K562 (cell line): ENCODE results near the gene ZDHHC14. TPM values are rescaled to one million over a fixed set of nuclear protein-coding genes. Genes with fewer than 3 reads are reported as not detected.

Experiments used
- ATAC-seq: fragments of 200-7000 bp; cut with Tn5 transposase; 3 replicates; pipeline ENCODE4 v1.9.1; 2020; ENCODE audit warnings: moderate library complexity
- BruUV-seq: library from RNA; stranded (reverse); fragments of 400-500 nt; replicated peaks from 2 replicates; lab custom pipeline; 2021; lab: Mats Ljungman, UMichigan
- CTCF ChIA-PET: fragments of 300-600 bp; formaldehyde crosslinking; extraction: SDS; loops from one replicate; lab custom pipeline; 2021; ENCODE audit warnings: low intra/inter-chr PET ratio; lab: Yijun Ruan, JAX
- POLR2A ChIA-PET: fragments of 300-600, 350-650 bp; sonication (Branson Sonifier 250); formaldehyde crosslinking; extraction: SDS; loops from one replicate; lab custom pipeline; 2021; ENCODE audit warnings: antibody characterized with exemption, inconsistent platforms; lab: Yijun Ruan, JAX
- DNase-seq, 4 experiments: peaks; one replicate each; pipeline versions ENCODE4 v3.0.0 to v3.0.0-alpha.2; 2011 to 2018; ENCODE audit warnings: low spot score in 3 of 4, mixed read lengths in 3 of 4; ENCODE audit errors: extremely low read depth in 1 of 4
- FAIRE-seq: peaks from 2 replicates; lab custom pipeline; 2011; peaks lifted over from hg19 to GRCh38; lab: Jason Lieb, UNC
- H2AFZ ChIP-seq: 2 replicates; pipeline ENCODE4 v1.6.0; 2011; ENCODE audit warnings: low read depth, low read length, control low read depth, inconsistent platforms
- H3K27ac ChIP-seq: fragments of 200-600 bp; 3 replicates; pipeline ENCODE4 v1.8.0; 2011; ENCODE audit warnings: low read depth, mild to moderate bottlenecking, control low read depth, inconsistent platforms, low read length, moderate library complexity, mixed read lengths; ENCODE audit errors: extremely low read depth
- H3K27me3 ChIP-seq, 2 experiments: fragments of 300-600 bp in 1 of 2; 2 replicates in 1 of 2; 3 replicates in 1 of 2; pipeline versions ENCODE4 v1.6.0 to v1.8.0; 2011; ENCODE audit warnings: inconsistent platforms in 2 of 2, low read length in 2 of 2, mild to moderate bottlenecking in 1 of 2, mixed read lengths in 1 of 2, moderate library complexity in 1 of 2; ENCODE audit not compliant: control insufficient read depth in 2 of 2, insufficient read depth in 2 of 2
- H3K36me3 ChIP-seq: fragments of 300-600 bp; 3 replicates; pipeline ENCODE4 v1.8.0; 2011; ENCODE audit warnings: mild to moderate bottlenecking, low read length, inconsistent platforms; ENCODE audit not compliant: control insufficient read depth, insufficient read depth
- H3K4me1 ChIP-seq, 2 experiments: fragments of 200-600 bp in 1 of 2; replicated peaks in 1 of 2; 2 replicates in 1 of 2; 3 replicates in 1 of 2; pipeline versions ENCODE4 v1.5.1 to v1.8.0; 2011; ENCODE audit warnings: inconsistent platforms in 2 of 2, low read length in 2 of 2, mild to moderate bottlenecking in 1 of 2, mixed read lengths in 1 of 2, moderate library complexity in 1 of 2; ENCODE audit not compliant: control insufficient read depth in 2 of 2, insufficient read depth in 2 of 2
- H3K4me2 ChIP-seq: 2 replicates; pipeline ENCODE4 v1.6.1; 2011; ENCODE audit warnings: low read length, control low read depth, inconsistent platforms, mixed read lengths; ENCODE audit not compliant: insufficient read depth
- H3K4me3 ChIP-seq: fragments of 200-600 bp; sonication (generic), shearing (Covaris generic); 2 replicates; pipeline ENCODE4 v1.5.1; 2016; ENCODE audit warnings: control low read depth, inconsistent platforms
- H3K79me2 ChIP-seq: fragments of 200-600 bp; 3 replicates; pipeline ENCODE4 v1.8.0; 2011; ENCODE audit warnings: low read length, inconsistent platforms; ENCODE audit not compliant: control insufficient read depth, insufficient read depth
- H3K9ac ChIP-seq, 2 experiments: 2 replicates each; pipeline versions ENCODE4 v1.6.0 to v1.6.1; 2011; ENCODE audit warnings: low read depth in 2 of 2, low read length in 2 of 2, control low read depth in 1 of 2, inconsistent platforms in 1 of 2, mild to moderate bottlenecking in 1 of 2, mixed read lengths in 1 of 2; ENCODE audit not compliant: insufficient read depth in 1 of 2
- H3K9me1 ChIP-seq: one replicate; pipeline ENCODE4 v1.6.0; 2011; ENCODE audit warnings: inconsistent platforms, mild to moderate bottlenecking, low read length, moderate library complexity; ENCODE audit not compliant: control insufficient read depth, insufficient read depth
- H3K9me3 ChIP-seq: replicated peaks from 2 replicates; pipeline ENCODE4 v1.5.1; 2011; ENCODE audit warnings: low read depth, low read length, inconsistent platforms; ENCODE audit not compliant: control insufficient read depth, insufficient read depth
- H4K20me1 ChIP-seq: replicated peaks from 2 replicates; pipeline ENCODE4 v1.6.1; 2011; ENCODE audit warnings: low read length, inconsistent platforms, mixed read lengths; ENCODE audit not compliant: control insufficient read depth, insufficient read depth
- BRD9 ChIP-seq: fragments of 450-650 bp; IDR thresholded peaks from 2 replicates; pipeline ENCODE4 v1.6.1; 2018; ENCODE audit warnings: low read depth; ENCODE audit not compliant: partially characterized antibody
- CHD4 ChIP-seq: fragments of 200-600 bp; sonication (generic); IDR thresholded peaks from 3 replicates; pipeline ENCODE4 v1.6.1; 2012; ENCODE audit warnings: low read depth, mild to moderate bottlenecking, mixed read lengths, low read length, inconsistent platforms; ENCODE audit not compliant: insufficient read depth, insufficient replicate concordance, poor library complexity, severe bottlenecking
- ERF ChIP-seq: fragments of 450-650 bp; formaldehyde crosslinking; IDR thresholded peaks from 2 replicates; pipeline ENCODE4 v1.4.0; 2020; ENCODE audit warnings: mild to moderate bottlenecking, mixed read lengths
- EWSR1 ChIP-seq: fragments of 450-650 bp; IDR thresholded peaks from 2 replicates; pipeline ENCODE4 v1.6.1; 2018; ENCODE audit warnings: borderline replicate concordance, mild to moderate bottlenecking, low read depth, moderate library complexity; ENCODE audit not compliant: partially characterized antibody
- FIP1L1 ChIP-seq: fragments of 200-400 bp; formaldehyde crosslinking; IDR thresholded peaks from 2 replicates; pipeline ENCODE4 v1.6.1; 2018; ENCODE audit warnings: mild to moderate bottlenecking, low read depth, low read length; ENCODE audit not compliant: poor library complexity, severe bottlenecking
- HDGF ChIP-seq: fragments of 450-650 bp; IDR thresholded peaks from 2 replicates; pipeline ENCODE4 v1.6.1; 2016
- MBD2 ChIP-seq: sonication (generic); IDR thresholded peaks from 2 replicates; pipeline ENCODE4 v1.6.1; 2016; ENCODE audit warnings: low read depth, borderline replicate concordance
- MEIS2 ChIP-seq: fragments of 450-650 bp; IDR thresholded peaks from 2 replicates; pipeline ENCODE4 v1.6.1; 2014; ENCODE audit warnings: mild to moderate bottlenecking; ENCODE audit not compliant: partially characterized antibody
- PHF21A ChIP-seq: fragments of 450-650 bp; IDR thresholded peaks from 2 replicates; pipeline ENCODE4 v1.6.1; 2017; ENCODE audit warnings: low read depth, borderline replicate concordance
- TCF7 ChIP-seq: sonication (generic); IDR thresholded peaks from 2 replicates; pipeline ENCODE4 v1.6.1; 2016; ENCODE audit warnings: antibody characterized with exemption, borderline replicate concordance
- ZC3H11A ChIP-seq: IDR thresholded peaks from 2 replicates; pipeline ENCODE4 v1.6.1; 2012; ENCODE audit warnings: low read depth, low read length, improper control_type of control experiment
- ZNF133 ChIP-seq: fragments of 250-450 bp; sonication (Bioruptor Pico); IDR thresholded peaks from 2 replicates; pipeline ENCODE4 v1.4.0; 2020; ENCODE audit warnings: mild to moderate bottlenecking
- ZNF764 ChIP-seq: fragments of 250-450 bp; sonication (Bioruptor Pico); IDR thresholded peaks from 2 replicates; pipeline ENCODE4 v1.4.0; 2020; ENCODE audit warnings: low read depth, mild to moderate bottlenecking, moderate library complexity
- ZNF766 ChIP-seq: fragments of 200-800 bp; sonication (Bioruptor generic); conservative IDR thresholded peaks from 2 replicates; pipeline ENCODE4 v1.6.1; 2016; ENCODE audit warnings: missing genetic modification characterization, missing compliant biosample characterization
- ZNF778 ChIP-seq: fragments of 450-650 bp; formaldehyde crosslinking; IDR thresholded peaks from 2 replicates; pipeline ENCODE4 v1.4.0; 2020; ENCODE audit warnings: mild to moderate bottlenecking, moderate library complexity
- WGBS: fragments of 100-300 bp; shearing (Covaris generic); methylation state at CpG from one replicate; pipeline ENCODE4 v1.1.6; 2016; ENCODE audit warnings: low coverage, mixed read lengths; ENCODE audit not compliant: insufficient coverage; ENCODE audit errors: missing lambda C conversion rate; 5-methylcytosine and 5-hydroxymethylcytosine counted together
- in situ Hi-C: fragments of 300-500 bp; cut with MboI; formaldehyde crosslinking; loops from 4 replicates; pipeline ENCODE4 v1.15.0; 2018; ENCODE audit warnings: inconsistent platforms, mixed read lengths
- intact Hi-C: fragments of 100-400 bp; cut with micrococcal nuclease; formaldehyde crosslinking; loops from 2 replicates; pipeline ENCODE4 v1.14.2; 2022
- polyA plus RNA-seq, 8 experiments: library from polyadenylated mRNA; depleted of rRNA in 4 of 8; stranded (reverse) in 5 of 8; unstranded in 3 of 8; fragments of >200 nt; fragmentation: Nextera tagmentation in 2 of 8; fragmentation: Illumina TruSeq in 1 of 8; extraction: Ambion mirVana in 2 of 8; extraction: Trizol in 1 of 8; gene quantifications; 2 replicates each; pipeline versions ENCODE4 v1.2.1 to v1.2.3, GENCODE V29; 2011 to 2014; ENCODE audit warnings: inconsistent platforms in 1 of 8, missing spikeins in 1 of 8
- total RNA-seq, 7 experiments: library from RNA; depleted of rRNA in 6 of 7; stranded (reverse); fragments of >200 nt in 6 of 7; fragmentation: Illumina TruSeq in 2 of 7; extraction: Trizol in 2 of 7; gene quantifications; 2 replicates each; pipeline versions ENCODE4 v1.2.1 to v1.2.3, GENCODE V29; 2011 to 2021; ENCODE audit warnings: low replicate concordance in 1 of 7
- TF ChIP-seq, protein P1 (sequence below): fragments of 250-450 bp; sonication (Bioruptor Pico); IDR thresholded peaks from 2 replicates; pipeline ENCODE4 v1.8.0; 2022; ENCODE audit warnings: moderate library complexity, mild to moderate bottlenecking, inconsistent platforms
- TF ChIP-seq, protein P2 (sequence below): sonication (generic); formaldehyde crosslinking; IDR thresholded peaks from 2 replicates; pipeline ENCODE4 v1.8.1; 2022; ENCODE audit warnings: missing genetic modification reagents
- TF ChIP-seq, protein P3 (sequence below): sonication (generic); formaldehyde crosslinking; IDR thresholded peaks from 2 replicates; pipeline ENCODE4 v1.8.1; 2023; ENCODE audit warnings: mild to moderate bottlenecking, missing genetic modification reagents

The ZDHHC14 gene
- total and polyA plus RNA-seq, 9 of the 15 experiments (the other 6 are each of a cell fraction or from before 2014, with no cell fraction given), result 0.92 to 23.1 (median 13.8) TPM

DNA sequence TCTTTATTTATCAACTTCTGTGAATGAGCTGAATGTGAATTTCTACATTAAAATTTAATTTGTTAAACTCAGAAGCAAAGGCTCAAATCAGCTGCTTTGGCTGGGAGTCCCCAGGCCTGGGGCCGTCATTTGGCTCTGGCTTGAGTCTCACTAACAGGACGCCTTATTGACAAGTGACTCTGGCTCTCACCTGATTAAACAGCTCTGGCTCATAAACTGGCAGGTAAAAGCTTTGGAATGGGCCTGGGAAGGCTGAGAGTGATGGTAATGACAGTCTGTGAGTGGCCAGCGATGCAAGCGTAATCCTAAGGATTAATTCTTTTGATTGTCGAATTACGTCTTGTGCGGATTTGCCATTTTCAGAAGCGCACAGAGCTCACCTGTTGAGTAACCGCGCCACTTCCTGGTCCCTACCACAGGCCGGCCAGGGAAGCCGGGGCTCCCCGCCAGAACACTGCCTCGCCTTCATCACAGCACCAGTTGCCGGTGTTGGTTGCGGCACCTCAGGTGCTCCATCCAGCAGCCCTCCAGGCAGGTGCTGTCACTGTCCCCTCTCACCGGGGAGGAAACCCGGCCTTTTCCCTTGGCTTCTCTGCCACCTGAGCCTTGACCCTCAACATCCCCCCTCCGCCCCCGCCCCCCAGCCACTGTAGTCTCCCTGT lies 110.7 kb downstream of the ZDHHC14 start:
- in situ Hi-C loops (no loop called here), intact Hi-C loops (no loop called here)
- no peak for DNase-seq
- Histone ChIP-seq H3K27ac (no peak overlapping the region), H3K4me2 (no peak overlapping the region), H2AFZ (no peak overlapping the region), H3K9me3 (no peaks in the 10 kb centered on the region), H4K20me1 (no peaks in the 10 kb centered on the region), H3K36me3 (no peaks in the 10 kb centered on the region), H3K4me3 (no peak overlapping the region), H3K4me1 (peaks cover 24 to 28% of the 10 kb centered on the region in 2 experiments; a peak in 4 of 5 replicates), H3K9me1 (no peaks in the 10 kb centered on the region), H3K27me3 (no peaks in the 10 kb centered on the region), H3K79me2 (peaks cover 16% of the 10 kb centered on the region; the same call in 2 of the 3 replicates), H3K9ac (no peak overlapping the region)
- TF ChIP-seq BRD9, result no peak
- TF ChIP-seq, protein P1, sequence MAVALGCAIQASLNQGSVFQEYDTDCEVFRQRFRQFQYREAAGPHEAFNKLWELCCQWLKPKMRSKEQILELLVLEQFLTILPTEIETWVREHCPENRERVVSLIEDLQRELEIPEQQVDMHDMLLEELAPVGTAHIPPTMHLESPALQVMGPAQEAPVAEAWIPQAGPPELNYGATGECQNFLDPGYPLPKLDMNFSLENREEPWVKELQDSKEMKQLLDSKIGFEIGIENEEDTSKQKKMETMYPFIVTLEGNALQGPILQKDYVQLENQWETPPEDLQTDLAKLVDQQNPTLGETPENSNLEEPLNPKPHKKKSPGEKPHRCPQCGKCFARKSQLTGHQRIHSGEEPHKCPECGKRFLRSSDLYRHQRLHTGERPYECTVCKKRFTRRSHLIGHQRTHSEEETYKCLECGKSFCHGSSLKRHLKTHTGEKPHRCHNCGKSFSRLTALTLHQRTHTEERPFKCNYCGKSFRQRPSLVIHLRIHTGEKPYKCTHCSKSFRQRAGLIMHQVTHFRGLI (CRISPR knock-in tag), result no peak
- TF ChIP-seq ZNF766 (CRISPR knock-in tag), result no peak
- no peak for TF ChIP-seq MEIS2
- TF ChIP-seq ZNF778, result no peak
- TF ChIP-seq MBD2, result no peak
- TF ChIP-seq HDGF, result no peak
- no peak for TF ChIP-seq TCF7
- TF ChIP-seq ERF (CRISPR knock-in tag), result no peak
- TF ChIP-seq, protein P2, sequence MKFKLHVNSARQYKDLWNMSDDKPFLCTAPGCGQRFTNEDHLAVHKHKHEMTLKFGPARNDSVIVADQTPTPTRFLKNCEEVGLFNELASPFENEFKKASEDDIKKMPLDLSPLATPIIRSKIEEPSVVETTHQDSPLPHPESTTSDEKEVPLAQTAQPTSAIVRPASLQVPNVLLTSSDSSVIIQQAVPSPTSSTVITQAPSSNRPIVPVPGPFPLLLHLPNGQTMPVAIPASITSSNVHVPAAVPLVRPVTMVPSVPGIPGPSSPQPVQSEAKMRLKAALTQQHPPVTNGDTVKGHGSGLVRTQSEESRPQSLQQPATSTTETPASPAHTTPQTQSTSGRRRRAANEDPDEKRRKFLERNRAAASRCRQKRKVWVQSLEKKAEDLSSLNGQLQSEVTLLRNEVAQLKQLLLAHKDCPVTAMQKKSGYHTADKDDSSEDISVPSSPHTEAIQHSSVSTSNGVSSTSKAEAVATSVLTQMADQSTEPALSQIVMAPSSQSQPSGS (CRISPR knock-in tag), result no peak
- no peak for TF ChIP-seq CHD4
- no peak for TF ChIP-seq ZNF764
- TF ChIP-seq, protein P3, sequence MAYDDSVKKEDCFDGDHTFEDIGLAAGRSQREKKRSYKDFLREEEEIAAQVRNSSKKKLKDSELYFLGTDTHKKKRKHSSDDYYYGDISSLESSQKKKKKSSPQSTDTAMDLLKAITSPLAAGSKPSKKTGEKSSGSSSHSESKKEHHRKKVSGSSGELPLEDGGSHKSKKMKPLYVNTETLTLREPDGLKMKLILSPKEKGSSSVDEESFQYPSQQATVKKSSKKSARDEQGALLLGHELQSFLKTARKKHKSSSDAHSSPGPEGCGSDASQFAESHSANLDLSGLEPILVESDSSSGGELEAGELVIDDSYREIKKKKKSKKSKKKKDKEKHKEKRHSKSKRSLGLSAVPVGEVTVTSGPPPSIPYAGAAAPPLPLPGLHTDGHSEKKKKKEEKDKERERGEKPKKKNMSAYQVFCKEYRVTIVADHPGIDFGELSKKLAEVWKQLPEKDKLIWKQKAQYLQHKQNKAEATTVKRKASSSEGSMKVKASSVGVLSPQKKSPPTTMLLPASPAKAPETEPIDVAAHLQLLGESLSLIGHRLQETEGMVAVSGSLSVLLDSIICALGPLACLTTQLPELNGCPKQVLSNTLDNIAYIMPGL (CRISPR knock-in tag), result no peak
- no peak for TF ChIP-seq ZC3H11A
- TF ChIP-seq FIP1L1, result no peak
- no peak for TF ChIP-seq ZNF133 (CRISPR knock-in tag)
- TF ChIP-seq EWSR1, result no peak
- TF ChIP-seq PHF21A, result no peak
- no TSS peak for BruUV-seq
- no peak for FAIRE-seq
- 94% methylated on average over 15 of the region's 20 CpGs for WGBS
- POLR2A ChIA-PET, result no interaction called here
- ATAC-seq, result no peak
- CTCF ChIA-PET, result interaction anchor here (0.5 kb wide), 1 partner anchor 24 kb away, joined by 3 read pairs; no protein-coding TSS in a partner anchor
